ENCODE data around the gene INAFM2.

INAFM2 gene

DNA sequence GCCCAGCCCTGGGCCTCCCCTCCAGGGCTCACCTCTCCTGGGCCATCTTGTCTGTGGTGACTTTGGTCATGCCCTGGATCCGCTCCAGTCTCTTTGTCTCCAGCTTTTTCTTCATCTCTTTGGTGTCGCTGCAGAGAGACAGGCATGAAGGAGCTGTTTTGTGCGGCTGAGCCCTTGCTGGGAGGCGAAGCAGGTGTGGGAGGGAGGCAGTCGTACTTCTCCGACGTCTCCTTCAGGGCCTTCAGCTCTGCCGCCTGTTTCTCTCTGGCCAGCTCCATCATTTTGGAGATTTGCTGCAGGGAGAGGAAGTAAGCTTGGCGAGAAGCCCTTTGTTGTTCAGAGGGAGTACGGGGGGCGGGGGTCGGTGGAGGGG, 33.0 kb upstream of the INAFM2 start:
- H3K36me3 ChIP-seq (ENCODE audit: control insufficient read depth, low read length) = no peaks in the 10 kb centered on the region
- no peaks in the 10 kb centered on the region for H3K27me3 ChIP-seq (ENCODE audit: control insufficient read depth, low read length)
- no peak overlapping the region for H3K27ac ChIP-seq (ENCODE audit: low read depth, low read length)
- H3K9me3 ChIP-seq (ENCODE audit: control insufficient read depth, insufficient read depth, low read length) = no peaks in the 10 kb centered on the region
- H3K4me1 ChIP-seq (ENCODE audit: control insufficient read depth, low read length) = peaks cover 11% of the 10 kb centered on the region
- H3K4me3 ChIP-seq (ENCODE audit: low read length) = no peak overlapping the region
- no peaks in the 10 kb centered on the region for H3K79me2 ChIP-seq (ENCODE audit: control insufficient read depth, low read length)
- no peaks in the 10 kb centered on the region for H3K9me2 ChIP-seq (replicated peaks; ENCODE audit: control insufficient read depth, low read length)
- H4K20me1 ChIP-seq (ENCODE audit: control insufficient read depth, insufficient read depth, low read depth, low read length) = no peaks in the 10 kb centered on the region
- TF ChIP-seq, protein P1, sequence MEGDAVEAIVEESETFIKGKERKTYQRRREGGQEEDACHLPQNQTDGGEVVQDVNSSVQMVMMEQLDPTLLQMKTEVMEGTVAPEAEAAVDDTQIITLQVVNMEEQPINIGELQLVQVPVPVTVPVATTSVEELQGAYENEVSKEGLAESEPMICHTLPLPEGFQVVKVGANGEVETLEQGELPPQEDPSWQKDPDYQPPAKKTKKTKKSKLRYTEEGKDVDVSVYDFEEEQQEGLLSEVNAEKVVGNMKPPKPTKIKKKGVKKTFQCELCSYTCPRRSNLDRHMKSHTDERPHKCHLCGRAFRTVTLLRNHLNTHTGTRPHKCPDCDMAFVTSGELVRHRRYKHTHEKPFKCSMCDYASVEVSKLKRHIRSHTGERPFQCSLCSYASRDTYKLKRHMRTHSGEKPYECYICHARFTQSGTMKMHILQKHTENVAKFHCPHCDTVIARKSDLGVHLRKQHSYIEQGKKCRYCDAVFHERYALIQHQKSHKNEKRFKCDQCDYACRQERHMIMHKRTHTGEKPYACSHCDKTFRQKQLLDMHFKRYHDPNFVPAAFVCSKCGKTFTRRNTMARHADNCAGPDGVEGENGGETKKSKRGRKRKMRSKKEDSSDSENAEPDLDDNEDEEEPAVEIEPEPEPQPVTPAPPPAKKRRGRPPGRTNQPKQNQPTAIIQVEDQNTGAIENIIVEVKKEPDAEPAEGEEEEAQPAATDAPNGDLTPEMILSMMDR (IDR thresholded peaks at IDR 0.05; ENCODE audit: low read depth, low read length, poor library complexity, severe bottlenecking) = no peak
- no peak for TF ChIP-seq EZH2phosphoT487 (IDR thresholded peaks at IDR 0.05; ENCODE audit: borderline replicate concordance, low read length)
- H3K4me2 ChIP-seq (ENCODE audit: low read length) = no peak overlapping the region
- no peaks in the 10 kb centered on the region for H3F3A ChIP-seq (ENCODE audit: control insufficient read depth, insufficient read depth)

- H3K9me3 ChIP-seq (ENCODE audit: control insufficient read depth, insufficient read depth, low read length) = no peaks in the 10 kb centered on the region
- H3K27ac ChIP-seq (ENCODE audit: low read depth, low read length) = no peak overlapping the region
- no peaks in the 10 kb centered on the region for H4K20me1 ChIP-seq (ENCODE audit: control insufficient read depth, insufficient read depth, low read depth, low read length)
- H3K79me2 ChIP-seq (ENCODE audit: control insufficient read depth, low read length) = no peaks in the 10 kb centered on the region
- no peak overlapping the region for H3K4me2 ChIP-seq (ENCODE audit: low read length)
- TF ChIP-seq, protein P1 (IDR thresholded peaks at IDR 0.05; ENCODE audit: low read depth, low read length, poor library complexity, severe bottlenecking) = no peak
- no peak for TF ChIP-seq EZH2phosphoT487 (IDR thresholded peaks at IDR 0.05; ENCODE audit: borderline replicate concordance, low read length)
- no peaks in the 10 kb centered on the region for H3F3A ChIP-seq (ENCODE audit: control insufficient read depth, insufficient read depth)
- peaks cover 11% of the 10 kb centered on the region for H3K4me1 ChIP-seq (ENCODE audit: control insufficient read depth, low read length)
- H3K27me3 ChIP-seq (ENCODE audit: control insufficient read depth, low read length) = no peaks in the 10 kb centered on the region
- no peaks in the 10 kb centered on the region for H3K9me2 ChIP-seq (replicated peaks; ENCODE audit: control insufficient read depth, low read length)
- no peak overlapping the region for H3K4me3 ChIP-seq (ENCODE audit: low read length)
- H3K36me3 ChIP-seq (ENCODE audit: control insufficient read depth, low read length) = no peaks in the 10 kb centered on the region
Observed at GRCh38 chr15:40290918-40291574, 32.4 kb upstream of the INAFM2 start.

DNA sequence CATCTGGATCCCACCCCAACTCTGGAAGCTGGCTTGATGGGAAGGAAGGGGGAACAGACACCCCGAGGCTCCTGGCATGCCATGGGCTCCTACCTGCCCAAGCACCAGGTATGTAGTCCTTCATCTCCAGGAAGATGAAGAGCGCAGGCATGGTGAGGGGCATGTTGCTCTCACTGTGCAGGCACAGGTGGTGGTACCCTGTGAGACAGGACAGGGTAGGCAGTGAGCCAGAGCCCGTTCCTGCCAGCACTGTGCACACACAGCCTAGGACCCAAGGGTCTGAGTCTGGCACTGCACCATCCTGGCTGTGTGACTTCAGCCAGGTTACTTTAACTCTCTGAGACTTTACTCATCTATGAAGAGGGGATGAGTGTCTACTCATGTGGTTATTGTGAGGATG, 31.2 kb upstream of the INAFM2 start:
- no peaks in the 10 kb centered on the region for H4K20me1 ChIP-seq (ENCODE audit: control insufficient read depth, insufficient read depth, low read depth, low read length)
- H3F3A ChIP-seq (ENCODE audit: control insufficient read depth, insufficient read depth) = no peaks in the 10 kb centered on the region
- no peaks in the 10 kb centered on the region for H3K9me3 ChIP-seq (ENCODE audit: control insufficient read depth, insufficient read depth, low read length)
- no peaks in the 10 kb centered on the region for H3K79me2 ChIP-seq (ENCODE audit: control insufficient read depth, low read length)
- no peak for TF ChIP-seq EZH2phosphoT487 (IDR thresholded peaks at IDR 0.05; ENCODE audit: borderline replicate concordance, low read length)
- TF ChIP-seq, protein P1 (IDR thresholded peaks at IDR 0.05; ENCODE audit: low read depth, low read length, poor library complexity, severe bottlenecking) = no peak
- no peaks in the 10 kb centered on the region for H3K27me3 ChIP-seq (ENCODE audit: control insufficient read depth, low read length)
- no peak overlapping the region for H3K4me2 ChIP-seq (ENCODE audit: low read length)
- H3K9me2 ChIP-seq (replicated peaks; ENCODE audit: control insufficient read depth, low read length) = no peaks in the 10 kb centered on the region
- peaks cover 11% of the 10 kb centered on the region for H3K4me1 ChIP-seq (ENCODE audit: control insufficient read depth, low read length)
- no peak overlapping the region for H3K4me3 ChIP-seq (ENCODE audit: low read length)
- H3K36me3 ChIP-seq (ENCODE audit: control insufficient read depth, low read length) = no peaks in the 10 kb centered on the region
- H3K27ac ChIP-seq (ENCODE audit: low read depth, low read length) = no peak overlapping the region
